Caco-2 (cell line): ENCODE results near the gene TMEM132D. TPM values are rescaled to one million over a fixed set of nuclear protein-coding genes. Genes with fewer than 3 reads are reported as not detected.

Source experiments
- BruUV-seq: library from RNA; stranded (reverse); fragments of 400-500 nt; replicated peaks from 2 replicates; lab custom pipeline; 2021; lab: Mats Ljungman, UMichigan
- CTCF ChIA-PET: fragments of 300-600 bp; sonication (Branson Sonifier 250); formaldehyde crosslinking; loops from one replicate; lab custom pipeline; 2022; ENCODE audit warnings: antibody characterized with exemption; lab: Charles Lee
- POLR2A ChIA-PET: fragments of 300-600 bp; sonication (Branson Sonifier 250); formaldehyde crosslinking; loops from one replicate; lab custom pipeline; 2022; ENCODE audit warnings: antibody characterized with exemption; lab: Charles Lee
- DNase-seq, 2 experiments: peaks; one replicate each; pipeline versions ENCODE4 v3.0.0 to v3.0.0-alpha.2; 2020 to 2022
- H3K27me3 ChIP-seq: replicated peaks from 2 replicates; pipeline ENCODE4 v1.6.0; 2011; ENCODE audit warnings: low read length; ENCODE audit not compliant: control insufficient read depth, insufficient read depth
- H3K36me3 ChIP-seq: 2 replicates; pipeline ENCODE4 v1.5.1; 2011; ENCODE audit warnings: low read length; ENCODE audit not compliant: control insufficient read depth, insufficient read depth
- H3K4me1 ChIP-seq: fragments of 250-450 bp; sonication (Bioruptor Pico); 2 replicates; pipeline ENCODE4 v1.5.1; 2020; ENCODE audit warnings: mild to moderate bottlenecking
- H3K4me3 ChIP-seq: 2 replicates; pipeline ENCODE4 v1.5.1; 2011; ENCODE audit warnings: low read depth, mild to moderate bottlenecking, control low read depth, low read length
- H3K9me3 ChIP-seq: fragments of 250-450 bp; sonication (Bioruptor Pico); 2 replicates; pipeline ENCODE4 v1.5.1; 2020; ENCODE audit warnings: mild to moderate bottlenecking, moderate library complexity
- H3K27ac Mint-ChIP-seq: one replicate; pipeline ENCODE4 v1.8.0; 2022; ENCODE audit warnings: mixed read lengths; ENCODE audit not compliant: unreplicated experiment
- H3K27me3 Mint-ChIP-seq: one replicate; pipeline ENCODE4 v1.8.0; 2022; ENCODE audit warnings: mixed read lengths; ENCODE audit not compliant: insufficient read depth, unreplicated experiment
- H3K36me3 Mint-ChIP-seq: one replicate; pipeline ENCODE4 v1.8.0; 2022; ENCODE audit warnings: mild to moderate bottlenecking, mixed read lengths; ENCODE audit not compliant: insufficient read depth, unreplicated experiment
- H3K4me1 Mint-ChIP-seq: one replicate; pipeline ENCODE4 v1.8.0; 2022; ENCODE audit warnings: low read depth, mixed read lengths; ENCODE audit not compliant: unreplicated experiment
- H3K4me3 Mint-ChIP-seq: one replicate; pipeline ENCODE4 v1.8.0; 2022; ENCODE audit warnings: mild to moderate bottlenecking, moderate library complexity, mixed read lengths; ENCODE audit not compliant: unreplicated experiment
- H3K9me3 Mint-ChIP-seq: one replicate; pipeline ENCODE4 v1.8.0; 2022; ENCODE audit warnings: mixed read lengths; ENCODE audit not compliant: unreplicated experiment
- CTCF ChIP-seq, 2 experiments: fragments of 200-600 bp in 1 of 2; IDR thresholded peaks; 1 replicate in 1 of 2; 2 replicates in 1 of 2; pipeline versions ENCODE4 v1.5.1 to v1.8.0; 2011 to 2022; ENCODE audit warnings: antibody characterized with exemption in 1 of 2, control low read depth in 1 of 2, inconsistent platforms in 1 of 2, low read depth in 1 of 2, low read length in 1 of 2, mild to moderate bottlenecking in 1 of 2, moderate library complexity in 1 of 2; ENCODE audit not compliant: insufficient read depth in 1 of 2, severe bottlenecking in 1 of 2, unreplicated experiment in 1 of 2
- intact Hi-C: fragments of 100-400 bp; cut with micrococcal nuclease; formaldehyde crosslinking; loops from one replicate; pipeline ENCODE4 v1.10.0; 2022; ENCODE audit not compliant: unreplicated experiment
- total RNA-seq: library from RNA; stranded (reverse); gene quantifications from 2 replicates; pipeline ENCODE4 v1.2.3, GENCODE V29; 2022

TMEM132D gene
- total RNA-seq, 1 experiment from 2014 or later: not detected

- no peak for DNase-seq
- no peaks in the 10 kb centered on the region for H3K36me3 Mint-ChIP-seq
- H3K27me3 Mint-ChIP-seq: peaks cover 2% of the 10 kb centered on the region
- Histone ChIP-seq H3K4me1 (no peaks in the 10 kb centered on the region), H3K4me3 (no peak overlapping the region), H3K27me3 (no peaks in the 10 kb centered on the region), H3K9me3 (no peaks in the 10 kb centered on the region), H3K36me3 (no peaks in the 10 kb centered on the region)
- H3K27ac Mint-ChIP-seq: no peak overlapping the region
- BruUV-seq: no TSS peak
- no peak overlapping the region for H3K4me3 Mint-ChIP-seq
- no peaks in the 10 kb centered on the region for H3K4me1 Mint-ChIP-seq
- ChIA-PET POLR2A (no interaction called here), CTCF (no interaction called here)
- H3K9me3 Mint-ChIP-seq: peaks cover 51% of the 10 kb centered on the region
- intact Hi-C loops: no loop called here
- no peak for TF ChIP-seq CTCF (IDR thresholded peaks at IDR 0.05; ENCODE audit: insufficient read depth in 1 of 2, low read depth in 1 of 2, low read length in 1 of 2, severe bottlenecking in 1 of 2, unreplicated experiment in 1 of 2)
Measured at GRCh38 chr12:129258781-129259318, 645.0 kb downstream of the TMEM132D start.

- H3K4me1 ChIP-seq: no peaks in the 10 kb centered on the region
- TF ChIP-seq CTCF (IDR thresholded peaks at IDR 0.05; ENCODE audit: insufficient read depth in 1 of 2, low read depth in 1 of 2, low read length in 1 of 2, severe bottlenecking in 1 of 2, unreplicated experiment in 1 of 2): no peak
- no peaks in the 10 kb centered on the region for H3K36me3 ChIP-seq
- no peaks in the 10 kb centered on the region for H3K4me1 Mint-ChIP-seq
- H3K9me3 ChIP-seq: no peaks in the 10 kb centered on the region
- peaks cover 42% of the 10 kb centered on the region for H3K9me3 Mint-ChIP-seq
- H3K36me3 Mint-ChIP-seq: no peaks in the 10 kb centered on the region
- no peak overlapping the region for H3K27ac Mint-ChIP-seq
- no peak for DNase-seq
- peaks cover 2% of the 10 kb centered on the region for H3K27me3 Mint-ChIP-seq
- ChIA-PET POLR2A (no interaction called here), CTCF (interaction anchor here (0.7 kb wide), 1 partner anchor 870 kb away, joined by 3 read pairs; no protein-coding TSS in a partner anchor)
- intact Hi-C loops: no loop called here
- BruUV-seq: no TSS peak
- no peaks in the 10 kb centered on the region for H3K27me3 ChIP-seq
- H3K4me3 Mint-ChIP-seq: no peak overlapping the region
- no peak overlapping the region for H3K4me3 ChIP-seq
Measured at GRCh38 chr12:129257524-129257923, 646.3 kb downstream of the TMEM132D start.

DNA sequence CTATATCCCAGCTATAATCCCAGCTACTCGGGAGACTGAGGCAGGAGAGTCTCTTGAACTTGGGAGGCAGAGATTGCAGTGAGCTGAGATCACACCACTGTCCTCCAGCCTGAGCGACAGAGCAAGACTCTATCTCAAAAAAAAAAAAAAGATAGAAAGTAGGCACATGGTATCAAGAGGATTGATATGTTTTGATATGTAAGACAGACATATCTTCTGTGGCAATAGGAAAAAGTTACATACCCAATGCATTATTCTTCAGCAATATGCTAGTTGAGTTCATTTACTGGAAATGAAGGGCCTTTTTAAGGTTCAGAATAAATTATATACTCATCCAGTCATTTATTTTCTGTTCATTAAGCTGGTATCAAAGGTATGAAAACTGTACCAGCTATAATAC, 657.2 kb downstream of the TMEM132D start:
- Histone ChIP-seq H3K4me3 (no peak overlapping the region), H3K4me1 (no peaks in the 10 kb centered on the region), H3K27me3 (no peaks in the 10 kb centered on the region), H3K36me3 (no peaks in the 10 kb centered on the region), H3K9me3 (no peaks in the 10 kb centered on the region)
- Mint-ChIP-seq H3K4me1 (no peaks in the 10 kb centered on the region), H3K27ac (no peak overlapping the region), H3K9me3 (peaks cover 11% of the 10 kb centered on the region), H3K4me3 (no peak overlapping the region), H3K27me3 (peaks cover 5% of the 10 kb centered on the region), H3K36me3 (no peaks in the 10 kb centered on the region)
- no TSS peak for BruUV-seq
- POLR2A ChIA-PET: no interaction called here
- intact Hi-C loops: no loop called here
- no peak for TF ChIP-seq CTCF (IDR thresholded peaks at IDR 0.05; ENCODE audit: insufficient read depth in 1 of 2, low read depth in 1 of 2, low read length in 1 of 2, severe bottlenecking in 1 of 2, unreplicated experiment in 1 of 2)
- CTCF ChIA-PET: no interaction called here
- no peak for DNase-seq
